Ascending aorta (tissue), 2 donors: Measurements from ENCODE around the gene IFNGR1. TPM values are rescaled to one million over a fixed set of nuclear protein-coding genes. Genes with fewer than 3 reads are reported as not detected.

Experiments used
- DNase-seq, 2 donors: peaks; one replicate each; pipeline ENCODE4 v3.0.0-alpha.2; 2019; ENCODE audit warnings: low spot score in 2 of 2
- H3K27ac ChIP-seq, 2 donors: fragments of 200-600 bp; sonication (generic); one replicate each; pipeline ENCODE4 v1.5.1; 2016 to 2017; ENCODE audit warnings: mild to moderate bottlenecking in 1 of 2
- H3K27me3 ChIP-seq: fragments of 200-600 bp; sonication (generic); one replicate; pipeline ENCODE4 v1.5.1; 2017
- H3K36me3 ChIP-seq, 2 donors: fragments of 200-600 bp; sonication (generic); one replicate each; pipeline ENCODE4 v1.5.1; 2016
- H3K4me1 ChIP-seq, 2 donors: fragments of 200-600 bp; sonication (generic); one replicate each; pipeline ENCODE4 v1.5.1; 2016 to 2017; ENCODE audit warnings: mild to moderate bottlenecking in 1 of 2
- H3K4me3 ChIP-seq, 2 donors: fragments of 200-600 bp; sonication (generic); one replicate each; pipeline ENCODE4 v1.5.1; 2016 to 2017; ENCODE audit warnings: mild to moderate bottlenecking in 1 of 2
- H3K9me3 ChIP-seq, 2 donors: fragments of 200-600 bp; sonication (generic); one replicate each; pipeline ENCODE4 v1.5.1; 2016
- intact Hi-C: fragments of 100-400 bp; cut with DNase I; formaldehyde crosslinking; loops from one replicate; pipeline ENCODE4 v1.15.1; 2023
- total RNA-seq: library from RNA; depleted of rRNA; stranded (reverse); fragments of >200 nt; gene quantifications from one replicate; pipeline ENCODE4 v1.1.0, GENCODE V29; 2016
- TF ChIP-seq, protein P1 (sequence below), 3 experiments: fragments of 200-600 bp in 2 of 3; fragments of 450-650 bp in 1 of 3; sonication (generic) in 2 of 3; IDR thresholded peaks; one replicate each; pipeline ENCODE4 v1.5.1; 2016 to 2019; ENCODE audit warnings: antibody characterized with exemption in 3 of 3, mild to moderate bottlenecking in 1 of 3, moderate library complexity in 1 of 3

IFNGR1 gene
- total RNA-seq, 1 donor from 2014 or later, result 47.7 TPM

DNA sequence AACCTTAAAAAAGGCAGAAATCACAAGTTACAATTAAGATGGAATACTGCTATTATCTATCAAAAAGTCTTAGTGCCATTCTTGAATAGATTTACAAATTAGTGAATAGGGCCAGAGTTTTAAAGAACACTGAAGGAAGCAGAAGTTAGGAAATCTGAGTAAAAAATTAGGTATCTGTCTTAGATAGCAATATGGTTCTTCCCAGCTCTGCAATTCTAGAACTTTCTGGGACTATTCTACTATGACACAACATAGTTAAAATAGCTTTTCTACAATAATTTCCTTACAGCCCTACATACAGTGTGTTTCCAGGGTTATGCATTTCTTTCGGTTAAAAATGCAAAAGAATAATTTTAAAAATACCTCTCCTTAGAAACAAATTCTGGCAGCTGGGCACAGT is 18.2 kb downstream of the IFNGR1 start:
- Histone ChIP-seq H3K36me3 (peaks cover 57 to 83% of the 10 kb centered on the region in 2 donors), H3K4me3 (no peak overlapping the region), H3K4me1 (no peaks in the 10 kb centered on the region), H3K27me3 (no peaks in the 10 kb centered on the region), H3K27ac (no peak overlapping the region), H3K9me3 (no peaks in the 10 kb centered on the region)
- no peak for DNase-seq
- TF ChIP-seq, protein P1, sequence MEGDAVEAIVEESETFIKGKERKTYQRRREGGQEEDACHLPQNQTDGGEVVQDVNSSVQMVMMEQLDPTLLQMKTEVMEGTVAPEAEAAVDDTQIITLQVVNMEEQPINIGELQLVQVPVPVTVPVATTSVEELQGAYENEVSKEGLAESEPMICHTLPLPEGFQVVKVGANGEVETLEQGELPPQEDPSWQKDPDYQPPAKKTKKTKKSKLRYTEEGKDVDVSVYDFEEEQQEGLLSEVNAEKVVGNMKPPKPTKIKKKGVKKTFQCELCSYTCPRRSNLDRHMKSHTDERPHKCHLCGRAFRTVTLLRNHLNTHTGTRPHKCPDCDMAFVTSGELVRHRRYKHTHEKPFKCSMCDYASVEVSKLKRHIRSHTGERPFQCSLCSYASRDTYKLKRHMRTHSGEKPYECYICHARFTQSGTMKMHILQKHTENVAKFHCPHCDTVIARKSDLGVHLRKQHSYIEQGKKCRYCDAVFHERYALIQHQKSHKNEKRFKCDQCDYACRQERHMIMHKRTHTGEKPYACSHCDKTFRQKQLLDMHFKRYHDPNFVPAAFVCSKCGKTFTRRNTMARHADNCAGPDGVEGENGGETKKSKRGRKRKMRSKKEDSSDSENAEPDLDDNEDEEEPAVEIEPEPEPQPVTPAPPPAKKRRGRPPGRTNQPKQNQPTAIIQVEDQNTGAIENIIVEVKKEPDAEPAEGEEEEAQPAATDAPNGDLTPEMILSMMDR (IDR thresholded peaks at IDR 0.05), result no peak
- intact Hi-C loops, result loop anchor here (5.0 kb wide), 1 partner anchor 116 kb away; no protein-coding TSS in a partner anchor

DNA sequence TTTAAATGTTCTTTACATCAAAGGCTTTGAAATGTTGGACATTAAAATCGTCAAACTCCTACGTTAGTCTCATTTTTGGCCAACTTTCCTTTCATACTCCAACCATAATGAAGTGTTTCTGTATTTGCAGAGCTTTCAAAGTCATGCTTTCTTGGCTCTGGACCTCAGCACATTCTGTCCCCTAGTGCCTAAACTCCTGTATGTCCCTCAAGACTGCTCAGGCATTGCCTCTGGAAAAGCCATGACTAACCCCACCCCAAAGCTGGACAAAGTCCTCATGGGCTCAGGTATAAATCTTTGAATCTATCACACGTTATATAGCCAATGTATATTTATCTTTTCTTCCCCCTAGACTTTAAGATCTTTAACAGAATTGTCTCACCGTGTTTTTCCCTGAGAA is 18.9 kb downstream of the IFNGR1 start:
- no peaks in the 10 kb centered on the region for H3K27me3 ChIP-seq
- DNase-seq, result no peak
- peaks cover 57 to 76% of the 10 kb centered on the region in 2 donors for H3K36me3 ChIP-seq
- TF ChIP-seq, protein P1 (IDR thresholded peaks at IDR 0.05), result no peak
- intact Hi-C loops, result loop anchor here (5.0 kb wide), 1 partner anchor 117 kb away; no protein-coding TSS in a partner anchor
- no peak overlapping the region for H3K4me3 ChIP-seq
- H3K9me3 ChIP-seq, result no peaks in the 10 kb centered on the region
- H3K27ac ChIP-seq, result no peak overlapping the region
- H3K4me1 ChIP-seq, result no peaks in the 10 kb centered on the region

DNA sequence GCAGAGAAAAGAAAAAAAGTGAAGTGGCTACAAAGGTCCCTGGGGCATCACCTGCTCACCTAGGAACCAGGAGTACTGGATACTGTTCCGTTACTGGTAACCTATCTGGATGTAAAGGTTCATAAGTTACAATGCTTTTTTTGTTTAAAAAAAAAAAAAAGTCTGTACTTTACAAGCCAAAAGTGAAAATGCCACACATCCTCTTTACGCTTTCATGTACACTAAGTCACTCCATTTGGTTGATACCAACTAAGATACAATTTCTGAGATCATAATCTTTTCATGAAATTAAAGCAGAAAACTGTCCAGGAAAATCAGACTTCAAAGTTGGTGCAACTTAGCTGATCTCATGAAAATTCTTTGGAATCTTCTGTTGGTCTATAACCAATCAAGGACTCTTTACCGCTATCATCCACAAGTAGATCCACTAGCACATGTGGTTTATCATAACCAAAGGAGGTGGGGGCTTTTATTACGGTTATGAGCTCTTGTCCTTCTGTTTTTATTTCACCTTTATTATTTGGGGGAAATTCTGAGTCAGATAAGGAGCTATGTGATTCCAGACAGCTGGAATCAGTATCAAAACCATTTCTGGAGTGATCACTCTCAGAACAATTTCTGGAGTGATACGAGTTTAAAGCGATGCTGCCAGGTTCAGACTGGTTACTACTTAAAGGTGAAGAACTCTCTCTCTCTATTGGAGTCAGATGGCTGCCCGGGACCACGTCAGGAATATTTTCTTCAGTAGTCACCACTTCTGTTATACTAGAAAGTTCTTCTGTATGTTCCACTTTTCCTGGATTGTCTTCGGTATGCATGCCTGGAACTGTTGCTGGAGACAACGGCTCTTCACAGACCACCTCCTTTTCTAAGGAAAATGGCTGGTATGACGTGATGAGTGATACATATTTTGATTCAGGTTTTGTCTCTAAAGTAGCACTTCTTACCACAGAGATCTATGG is 21.2 kb downstream of the IFNGR1 start:
- Histone ChIP-seq H3K9me3 (no peaks in the 10 kb centered on the region), H3K27ac (no peak overlapping the region), H3K27me3 (no peaks in the 10 kb centered on the region), H3K4me3 (no peak overlapping the region), H3K4me1 (no peaks in the 10 kb centered on the region), H3K36me3 (peaks cover 40 to 52% of the 10 kb centered on the region in 2 donors)
- no peak for DNase-seq
- TF ChIP-seq, protein P1 (IDR thresholded peaks at IDR 0.05), result no peak
- intact Hi-C loops, result no loop called here

DNA sequence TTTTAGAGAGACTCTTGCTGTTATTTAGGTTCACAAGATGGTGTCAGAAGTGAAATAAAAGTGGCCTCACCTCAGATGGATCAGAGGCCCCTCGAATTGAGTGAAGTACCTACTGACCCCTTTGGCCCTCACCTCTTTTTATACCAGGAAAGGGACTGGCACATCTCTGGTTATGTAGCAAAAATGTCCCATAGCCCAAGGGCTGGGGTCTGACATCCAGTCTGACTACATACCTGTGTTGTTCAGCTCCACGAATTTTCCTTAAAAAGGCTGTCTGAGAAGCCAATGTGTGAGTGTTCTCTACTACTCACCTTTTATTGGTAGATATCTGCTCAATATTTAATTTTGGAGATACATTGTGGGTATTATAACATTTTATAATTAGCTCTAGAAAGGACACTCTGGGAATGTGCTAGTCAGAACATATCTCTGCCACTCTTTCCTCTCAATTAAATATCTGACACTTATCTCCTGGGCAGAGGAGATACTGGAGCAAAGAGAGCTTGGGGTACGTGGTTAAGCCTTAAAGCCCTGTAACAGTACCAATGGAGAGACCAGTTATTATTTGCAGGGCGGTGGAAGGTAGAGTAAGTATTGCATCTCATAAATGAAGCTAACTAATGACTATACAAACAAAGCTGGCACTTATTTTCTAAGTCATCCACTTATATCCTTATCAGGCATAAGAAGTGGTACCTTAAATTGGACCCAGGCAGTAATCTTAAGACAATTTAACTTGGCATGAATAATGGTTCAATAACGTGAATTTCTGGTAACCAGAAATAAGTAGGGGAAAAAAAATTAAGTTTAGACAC is 25.7 kb downstream of the IFNGR1 start:
- TF ChIP-seq, protein P1 (IDR thresholded peaks at IDR 0.05), result no peak
- H3K27me3 ChIP-seq, result no peaks in the 10 kb centered on the region
- H3K9me3 ChIP-seq, result no peaks in the 10 kb centered on the region
- intact Hi-C loops, result no loop called here
- H3K36me3 ChIP-seq, result peaks cover 7 to 16% of the 10 kb centered on the region in 2 donors
- H3K4me1 ChIP-seq, result peaks cover 0 to 3% of the 10 kb centered on the region in 2 donors
- no peak overlapping the region for H3K27ac ChIP-seq
- DNase-seq, result no peak
- no peak overlapping the region for H3K4me3 ChIP-seq

DNA sequence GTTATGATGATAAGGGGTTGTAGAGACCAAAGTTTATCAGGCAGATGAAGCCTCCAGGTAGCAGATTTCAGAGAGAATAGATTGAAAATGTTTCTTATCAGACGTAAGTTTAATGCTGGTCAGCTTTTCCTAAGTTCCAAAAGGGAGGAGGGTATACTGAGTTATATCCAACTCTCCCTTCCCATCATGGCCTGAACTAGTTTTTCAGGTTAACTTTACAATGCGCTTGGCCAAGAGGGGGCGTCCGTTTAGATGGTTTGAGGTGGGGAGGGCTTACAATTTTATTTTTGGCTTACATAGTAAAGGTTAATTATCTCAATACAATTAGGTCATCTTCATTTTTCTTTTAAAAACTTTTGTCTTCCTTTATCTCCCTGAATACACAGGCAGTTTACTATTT is 26.4 kb downstream of the IFNGR1 start:
- intact Hi-C loops, result no loop called here
- Histone ChIP-seq H3K4me3 (no peak overlapping the region), H3K4me1 (peaks cover 0 to 3% of the 10 kb centered on the region in 2 donors), H3K9me3 (no peaks in the 10 kb centered on the region), H3K27ac (no peak overlapping the region), H3K27me3 (no peaks in the 10 kb centered on the region), H3K36me3 (peaks cover under 1 to 10% of the 10 kb centered on the region in 2 donors)
- no peak for DNase-seq
- TF ChIP-seq, protein P1 (IDR thresholded peaks at IDR 0.05), result no peak
